WTC11 (cell line): Measurements from ENCODE around the gene GAL3ST2. TPM values are rescaled to one million over a fixed set of nuclear protein-coding genes. Genes with fewer than 3 reads are reported as not detected.

Source experiments
- ATAC-seq: fragments of 200-7000 bp; cut with Tn5 transposase; 2 replicates; pipeline ENCODE4 v1.10.0; 2021; ENCODE audit warnings: mild to moderate bottlenecking, moderate library complexity
- CTCF ChIA-PET: fragments of 300-600 bp; sonication (Branson Sonifier 250); formaldehyde crosslinking; loops from one replicate; lab custom pipeline; 2021; ENCODE audit warnings: antibody characterized with exemption; lab: Charles Lee
- POLR2A ChIA-PET: fragments of 350-600 bp; sonication (Branson Sonifier 250); formaldehyde crosslinking; loops from one replicate; lab custom pipeline; 2021; ENCODE audit warnings: antibody characterized with exemption; lab: Charles Lee
- DNase-seq: peaks from one replicate; pipeline ENCODE4 v3.0.0; 2021; ENCODE audit warnings: low spot score
- H3K27ac Mint-ChIP-seq: 2 replicates; pipeline ENCODE4 v1.8.0; 2021; ENCODE audit warnings: mixed read lengths
- H3K27me3 Mint-ChIP-seq: 2 replicates; pipeline ENCODE4 v1.8.0; 2021; ENCODE audit warnings: low read depth, mild to moderate bottlenecking, moderate library complexity, mixed read lengths
- H3K36me3 Mint-ChIP-seq: 2 replicates; pipeline ENCODE4 v1.8.0; 2021; ENCODE audit warnings: mixed read lengths
- H3K4me1 Mint-ChIP-seq: 2 replicates; pipeline ENCODE4 v1.8.0; 2022; ENCODE audit warnings: mixed read lengths
- H3K4me3 Mint-ChIP-seq: 2 replicates; pipeline ENCODE4 v1.8.0; 2021; ENCODE audit warnings: mild to moderate bottlenecking, moderate library complexity, mixed read lengths
- H3K9me3 Mint-ChIP-seq: 2 replicates; pipeline ENCODE4 v1.8.0; 2021; ENCODE audit warnings: mixed read lengths
- ARID4B ChIP-seq: sonication (generic); formaldehyde crosslinking; IDR thresholded peaks from 2 replicates; pipeline ENCODE4 v1.8.0; 2023; ENCODE audit warnings: missing genetic modification reagents, mild to moderate bottlenecking, borderline replicate concordance
- CREM ChIP-seq: sonication (generic); formaldehyde crosslinking; IDR thresholded peaks from 2 replicates; pipeline ENCODE4 v1.8.1; 2022; ENCODE audit warnings: mild to moderate bottlenecking, missing genetic modification reagents, moderate library complexity
- E2F4 ChIP-seq: sonication (generic); formaldehyde crosslinking; IDR thresholded peaks from 2 replicates; pipeline ENCODE4 v1.8.1; 2022; ENCODE audit warnings: low read depth, mild to moderate bottlenecking, moderate library complexity, missing genetic modification reagents, borderline replicate concordance
- TCF7 ChIP-seq: sonication (generic); formaldehyde crosslinking; IDR thresholded peaks from 2 replicates; pipeline ENCODE4 v1.8.0; 2022; ENCODE audit warnings: mild to moderate bottlenecking, low read depth, missing genetic modification reagents, moderate library complexity
- ZNF281 ChIP-seq: sonication (generic); formaldehyde crosslinking; IDR thresholded peaks from 2 replicates; pipeline ENCODE4 v1.8.0; 2023; ENCODE audit warnings: mild to moderate bottlenecking, missing genetic modification reagents
- total RNA-seq: library from RNA; stranded (reverse); gene quantifications from 3 replicates; pipeline ENCODE4 v1.2.3, GENCODE V29; 2021
- TF ChIP-seq, protein P1 (sequence below): sonication (generic); formaldehyde crosslinking; conservative IDR thresholded peaks from 2 replicates; pipeline ENCODE4 v1.8.1; 2023; ENCODE audit warnings: mild to moderate bottlenecking, low read depth, missing genetic modification reagents, moderate library complexity
- TF ChIP-seq, protein P2 (sequence below): fragments of 250-450 bp; sonication (Bioruptor Pico); IDR thresholded peaks from 2 replicates; pipeline ENCODE4 v1.9.0; 2021; ENCODE audit warnings: mild to moderate bottlenecking

The GAL3ST2 gene
- total RNA-seq, 1 experiment from 2014 or later: 0.98 TPM

DNA sequence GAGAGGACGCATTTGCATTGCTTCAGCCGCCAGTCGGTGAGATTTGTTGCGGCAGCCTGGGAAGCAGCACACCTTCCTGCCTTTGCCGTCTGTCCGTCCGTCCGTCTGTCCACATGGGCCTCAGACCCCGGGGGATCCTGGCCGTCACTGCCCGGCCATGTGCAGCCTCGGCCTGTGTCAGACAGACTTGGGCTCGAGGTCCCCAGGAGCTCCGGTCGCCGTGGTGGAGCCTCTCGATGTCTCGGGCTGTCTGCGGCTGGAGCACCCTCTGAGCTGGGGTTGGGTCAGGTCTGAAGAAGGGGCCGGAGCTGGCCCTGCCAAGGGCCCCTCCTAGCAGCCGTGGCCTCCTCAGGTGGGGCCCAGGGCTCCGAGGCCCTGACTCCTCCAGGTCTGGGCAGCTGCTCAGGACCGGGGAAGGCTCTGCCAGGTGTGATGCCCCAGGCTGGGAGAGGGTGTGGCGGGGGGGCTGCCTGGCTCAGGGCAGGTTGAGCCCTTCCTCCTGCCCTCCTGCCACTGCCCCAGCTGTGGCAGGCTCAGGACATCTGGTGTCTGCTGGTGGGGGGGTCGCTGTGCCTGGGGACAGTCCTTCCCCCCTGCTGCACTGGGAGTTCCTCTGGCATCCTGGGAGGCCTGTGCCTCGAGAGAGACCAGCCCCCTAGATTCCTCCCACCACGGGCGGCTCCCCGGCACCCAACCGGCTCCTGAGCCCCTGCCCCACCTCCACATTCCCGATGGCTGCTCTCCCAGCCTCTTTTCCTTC, 44.2 kb downstream of the GAL3ST2 start:
- ATAC-seq (peak; percentile 41), DNase-seq (no peak)
- peaks cover 16% of the 10 kb centered on the region for H3K9me3 Mint-ChIP-seq
- H3K4me1 Mint-ChIP-seq: peaks cover 7% of the 10 kb centered on the region; the same call in 1 of the 2 replicates
- ChIA-PET CTCF (no interaction called here), POLR2A (interaction anchor here (0.8 kb wide), 1 partner anchor 56 kb away, joined by 3 read pairs; no protein-coding TSS in a partner anchor)
- H3K4me3 Mint-ChIP-seq: no peak overlapping the region
- H3K36me3 Mint-ChIP-seq: peaks cover 3% of the 10 kb centered on the region; the same call in 1 of the 2 replicates
- H3K27me3 Mint-ChIP-seq: peaks cover 8% of the 10 kb centered on the region
- H3K27ac Mint-ChIP-seq: no peak overlapping the region
- no peak for TF ChIP-seq E2F4 (CRISPR knock-in tag)
- TF ChIP-seq, protein P1, sequence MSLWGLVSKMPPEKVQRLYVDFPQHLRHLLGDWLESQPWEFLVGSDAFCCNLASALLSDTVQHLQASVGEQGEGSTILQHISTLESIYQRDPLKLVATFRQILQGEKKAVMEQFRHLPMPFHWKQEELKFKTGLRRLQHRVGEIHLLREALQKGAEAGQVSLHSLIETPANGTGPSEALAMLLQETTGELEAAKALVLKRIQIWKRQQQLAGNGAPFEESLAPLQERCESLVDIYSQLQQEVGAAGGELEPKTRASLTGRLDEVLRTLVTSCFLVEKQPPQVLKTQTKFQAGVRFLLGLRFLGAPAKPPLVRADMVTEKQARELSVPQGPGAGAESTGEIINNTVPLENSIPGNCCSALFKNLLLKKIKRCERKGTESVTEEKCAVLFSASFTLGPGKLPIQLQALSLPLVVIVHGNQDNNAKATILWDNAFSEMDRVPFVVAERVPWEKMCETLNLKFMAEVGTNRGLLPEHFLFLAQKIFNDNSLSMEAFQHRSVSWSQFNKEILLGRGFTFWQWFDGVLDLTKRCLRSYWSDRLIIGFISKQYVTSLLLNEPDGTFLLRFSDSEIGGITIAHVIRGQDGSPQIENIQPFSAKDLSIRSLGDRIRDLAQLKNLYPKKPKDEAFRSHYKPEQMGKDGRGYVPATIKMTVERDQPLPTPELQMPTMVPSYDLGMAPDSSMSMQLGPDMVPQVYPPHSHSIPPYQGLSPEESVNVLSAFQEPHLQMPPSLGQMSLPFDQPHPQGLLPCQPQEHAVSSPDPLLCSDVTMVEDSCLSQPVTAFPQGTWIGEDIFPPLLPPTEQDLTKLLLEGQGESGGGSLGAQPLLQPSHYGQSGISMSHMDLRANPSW (CRISPR knock-in tag): no peak
- TF ChIP-seq CREM: no peak
- TF ChIP-seq ARID4B (CRISPR knock-in tag): no peak
- no peak for TF ChIP-seq TCF7 (CRISPR knock-in tag)
- TF ChIP-seq ZNF281: no peak
- TF ChIP-seq, protein P2, sequence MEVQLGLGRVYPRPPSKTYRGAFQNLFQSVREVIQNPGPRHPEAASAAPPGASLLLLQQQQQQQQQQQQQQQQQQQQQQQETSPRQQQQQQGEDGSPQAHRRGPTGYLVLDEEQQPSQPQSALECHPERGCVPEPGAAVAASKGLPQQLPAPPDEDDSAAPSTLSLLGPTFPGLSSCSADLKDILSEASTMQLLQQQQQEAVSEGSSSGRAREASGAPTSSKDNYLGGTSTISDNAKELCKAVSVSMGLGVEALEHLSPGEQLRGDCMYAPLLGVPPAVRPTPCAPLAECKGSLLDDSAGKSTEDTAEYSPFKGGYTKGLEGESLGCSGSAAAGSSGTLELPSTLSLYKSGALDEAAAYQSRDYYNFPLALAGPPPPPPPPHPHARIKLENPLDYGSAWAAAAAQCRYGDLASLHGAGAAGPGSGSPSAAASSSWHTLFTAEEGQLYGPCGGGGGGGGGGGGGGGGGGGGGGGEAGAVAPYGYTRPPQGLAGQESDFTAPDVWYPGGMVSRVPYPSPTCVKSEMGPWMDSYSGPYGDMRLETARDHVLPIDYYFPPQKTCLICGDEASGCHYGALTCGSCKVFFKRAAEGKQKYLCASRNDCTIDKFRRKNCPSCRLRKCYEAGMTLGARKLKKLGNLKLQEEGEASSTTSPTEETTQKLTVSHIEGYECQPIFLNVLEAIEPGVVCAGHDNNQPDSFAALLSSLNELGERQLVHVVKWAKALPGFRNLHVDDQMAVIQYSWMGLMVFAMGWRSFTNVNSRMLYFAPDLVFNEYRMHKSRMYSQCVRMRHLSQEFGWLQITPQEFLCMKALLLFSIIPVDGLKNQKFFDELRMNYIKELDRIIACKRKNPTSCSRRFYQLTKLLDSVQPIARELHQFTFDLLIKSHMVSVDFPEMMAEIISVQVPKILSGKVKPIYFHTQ (CRISPR knock-in tag): no peak
